Upper lobe of right lung (tissue), 1 donor: ENCODE results near the gene FABP6. TPM values are rescaled to one million over a fixed set of nuclear protein-coding genes. Genes with fewer than 3 reads are reported as not detected.

Source experiments
- ATAC-seq: fragments of 200-7000 bp; cut with Tn5 transposase; one replicate; pipeline ENCODE4 v1.9.1; 2020; ENCODE audit warnings: mild to moderate bottlenecking, moderate library complexity
- DNase-seq: peaks from one replicate; pipeline ENCODE4 v3.0.0-alpha.2; 2020
- H3K27ac ChIP-seq: fragments of 200-600 bp; one replicate; pipeline ENCODE4 v1.8.0; 2022
- H3K27me3 ChIP-seq: fragments of 200-600 bp; one replicate; pipeline ENCODE4 v1.8.0; 2022; ENCODE audit warnings: mild to moderate bottlenecking
- H3K36me3 ChIP-seq: fragments of 200-600 bp; one replicate; pipeline ENCODE4 v1.8.0; 2022
- H3K4me1 ChIP-seq: fragments of 200-600 bp; one replicate; pipeline ENCODE4 v1.8.0; 2022
- H3K4me3 ChIP-seq: fragments of 200-600 bp; one replicate; pipeline ENCODE4 v1.8.0; 2022; ENCODE audit warnings: mild to moderate bottlenecking
- H3K9me3 ChIP-seq: fragments of 200-600 bp; one replicate; pipeline ENCODE4 v1.8.0; 2022
- CTCF ChIP-seq: fragments of 200-600 bp; IDR thresholded peaks from one replicate; pipeline ENCODE4 v1.8.0; 2022; ENCODE audit warnings: antibody characterized with exemption
- intact Hi-C: fragments of 100-400 bp; cut with DNase I; formaldehyde crosslinking; loops from one replicate; pipeline ENCODE4 v1.11.0; 2022
- total RNA-seq: library from RNA; stranded (reverse); fragmentation: NEBNext Ultra II Directional; extraction: Animal tissue kit (Norgen Biotek cat#: 25700); gene quantifications from one replicate; pipeline ENCODE4 v1.2.1, GENCODE V29; 2021
- donor health status: DM: no; HTN: yes; CAD: no; lungs with severe emphysema.

Gene FABP6
- total RNA-seq, 1 donor from 2014 or later: not detected

DNA sequence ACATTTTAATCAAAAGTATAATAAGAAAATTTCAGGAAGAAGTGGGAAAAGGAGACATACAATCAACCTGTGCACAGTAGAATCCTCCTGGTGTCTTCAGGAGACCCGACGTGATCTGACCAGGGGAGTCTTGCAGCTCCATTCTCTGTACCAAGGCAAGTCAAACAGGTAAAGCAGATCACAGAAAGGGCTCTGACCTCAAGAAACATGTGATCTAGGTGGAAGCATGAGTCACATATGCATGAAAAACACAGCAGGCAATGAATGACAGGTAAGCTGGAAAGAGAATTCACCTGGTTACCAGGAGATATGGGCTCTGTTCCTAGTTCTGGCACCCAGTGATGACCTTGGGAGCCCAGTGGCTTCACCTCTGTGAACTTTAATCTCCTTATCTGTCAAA, 19.4 kb upstream of the FABP6 start:
- Histone ChIP-seq H3K4me3 (no peak overlapping the region), H3K4me1 (no peaks in the 10 kb centered on the region), H3K36me3 (no peaks in the 10 kb centered on the region), H3K27ac (no peak overlapping the region), H3K9me3 (no peaks in the 10 kb centered on the region), H3K27me3 (no peaks in the 10 kb centered on the region)
- no peak for TF ChIP-seq CTCF
- DNase-seq: no peak
- ATAC-seq: no peak
- intact Hi-C loops: no loop called here

GRCh38 chr5:160210606-160211005, 18.7 kb upstream of the FABP6 start:
- H3K27me3 ChIP-seq: no peaks in the 10 kb centered on the region
- H3K4me1 ChIP-seq: no peaks in the 10 kb centered on the region
- TF ChIP-seq CTCF: no peak
- DNase-seq (no peak), ATAC-seq (no peak)
- no peak overlapping the region for H3K27ac ChIP-seq
- no peak overlapping the region for H3K4me3 ChIP-seq
- no peaks in the 10 kb centered on the region for H3K9me3 ChIP-seq
- H3K36me3 ChIP-seq: no peaks in the 10 kb centered on the region
- intact Hi-C loops: no loop called here

GRCh38 chr5:160211352-160211751, 18.0 kb upstream of the FABP6 start:
- no peak for ATAC-seq
- H3K4me1 ChIP-seq: no peaks in the 10 kb centered on the region
- no peak for TF ChIP-seq CTCF
- H3K27ac ChIP-seq: no peak overlapping the region
- H3K9me3 ChIP-seq: no peaks in the 10 kb centered on the region
- no peaks in the 10 kb centered on the region for H3K36me3 ChIP-seq
- DNase-seq: no peak
- intact Hi-C loops: no loop called here
- no peaks in the 10 kb centered on the region for H3K27me3 ChIP-seq
- H3K4me3 ChIP-seq: no peak overlapping the region

- DNase-seq (no peak), ATAC-seq (peak; percentile 86)
- no peaks in the 10 kb centered on the region for H3K4me1 ChIP-seq
- TF ChIP-seq CTCF: no peak
- intact Hi-C loops: no loop called here
- no peak overlapping the region for H3K4me3 ChIP-seq
- H3K27me3 ChIP-seq: no peaks in the 10 kb centered on the region
- no peak overlapping the region for H3K27ac ChIP-seq
- no peaks in the 10 kb centered on the region for H3K9me3 ChIP-seq
- no peaks in the 10 kb centered on the region for H3K36me3 ChIP-seq
Measured at GRCh38 chr5:160213537-160213936, 15.8 kb upstream of the FABP6 start.

GRCh38 chr5:160219356-160219755, 9.9 kb upstream of the FABP6 start:
- Histone ChIP-seq H3K4me3 (no peak overlapping the region), H3K27me3 (no peaks in the 10 kb centered on the region), H3K4me1 (no peaks in the 10 kb centered on the region), H3K36me3 (no peaks in the 10 kb centered on the region), H3K9me3 (no peaks in the 10 kb centered on the region), H3K27ac (no peak overlapping the region)
- no peak for TF ChIP-seq CTCF
- ATAC-seq (no peak), DNase-seq (no peak)
- intact Hi-C loops: no loop called here

DNA sequence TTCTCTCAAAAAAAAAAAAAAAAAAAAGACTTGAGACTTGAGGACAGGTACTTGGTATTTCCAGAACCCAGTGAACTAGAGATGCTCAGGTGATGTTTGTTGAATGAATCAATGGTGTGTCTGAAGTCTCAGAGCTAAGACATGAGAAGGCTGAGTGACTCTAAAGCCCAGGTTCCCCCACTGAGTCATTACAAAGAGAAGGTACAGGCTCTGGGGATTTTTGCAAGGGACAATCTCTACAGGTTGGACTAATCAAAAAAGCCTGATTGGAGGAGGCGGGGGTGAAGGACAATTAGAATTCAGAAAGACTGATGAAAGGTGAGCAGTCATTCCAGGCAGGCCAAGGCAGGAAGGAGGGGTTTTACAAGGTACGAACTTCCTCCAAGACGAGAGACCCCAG, 8.2 kb upstream of the FABP6 start:
- H3K4me3 ChIP-seq: no peak overlapping the region
- H3K27ac ChIP-seq: no peak overlapping the region
- TF ChIP-seq CTCF: no peak
- DNase-seq: no peak
- no peaks in the 10 kb centered on the region for H3K36me3 ChIP-seq
- H3K27me3 ChIP-seq: no peaks in the 10 kb centered on the region
- ATAC-seq: no peak
- intact Hi-C loops: no loop called here
- H3K4me1 ChIP-seq: no peaks in the 10 kb centered on the region
- no peaks in the 10 kb centered on the region for H3K9me3 ChIP-seq
